Peyer's patch (tissue), 4 donors: ENCODE measurements around the gene ECT2L.

Experiments
- POLR2A ChIP-seq, 2 donors: fragments of 450-650 bp; IDR thresholded peaks; one replicate each; pipeline ENCODE4 v1.5.1; 2017; ENCODE audit warnings: antibody characterized with exemption in 2 of 2, mild to moderate bottlenecking in 2 of 2, moderate library complexity in 2 of 2
- TF ChIP-seq, protein P1 (sequence below), 6 experiments: fragments of 450-650 bp in 4 of 6; fragments of 200-600 bp in 2 of 6; sonication (generic) in 1 of 6; IDR thresholded peaks; one replicate each; pipeline ENCODE4 v1.5.1; 2017 to 2019; ENCODE audit warnings: antibody characterized with exemption in 6 of 6, mild to moderate bottlenecking in 3 of 6, moderate library complexity in 1 of 6

DNA sequence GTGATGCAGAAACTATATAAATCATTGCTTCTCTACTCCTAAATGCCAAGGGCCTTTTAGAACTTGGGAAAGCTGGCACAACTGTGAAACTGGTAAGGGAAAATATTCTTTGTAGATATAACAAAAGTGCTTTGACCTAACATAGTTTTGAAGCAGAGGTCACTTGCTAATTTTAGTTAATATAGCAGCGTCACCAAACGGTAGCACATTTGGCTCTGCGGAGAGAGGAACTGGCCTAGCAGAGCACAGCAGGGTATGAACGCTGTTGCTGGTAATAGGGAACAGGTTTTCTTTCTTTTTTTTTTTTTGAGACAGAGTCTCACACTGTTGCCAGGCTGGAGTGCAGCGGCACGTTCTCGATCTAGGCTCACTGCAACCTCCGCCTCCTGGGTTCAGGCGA, 67.4 kb downstream of the ECT2L start:
- TF ChIP-seq, protein P1, sequence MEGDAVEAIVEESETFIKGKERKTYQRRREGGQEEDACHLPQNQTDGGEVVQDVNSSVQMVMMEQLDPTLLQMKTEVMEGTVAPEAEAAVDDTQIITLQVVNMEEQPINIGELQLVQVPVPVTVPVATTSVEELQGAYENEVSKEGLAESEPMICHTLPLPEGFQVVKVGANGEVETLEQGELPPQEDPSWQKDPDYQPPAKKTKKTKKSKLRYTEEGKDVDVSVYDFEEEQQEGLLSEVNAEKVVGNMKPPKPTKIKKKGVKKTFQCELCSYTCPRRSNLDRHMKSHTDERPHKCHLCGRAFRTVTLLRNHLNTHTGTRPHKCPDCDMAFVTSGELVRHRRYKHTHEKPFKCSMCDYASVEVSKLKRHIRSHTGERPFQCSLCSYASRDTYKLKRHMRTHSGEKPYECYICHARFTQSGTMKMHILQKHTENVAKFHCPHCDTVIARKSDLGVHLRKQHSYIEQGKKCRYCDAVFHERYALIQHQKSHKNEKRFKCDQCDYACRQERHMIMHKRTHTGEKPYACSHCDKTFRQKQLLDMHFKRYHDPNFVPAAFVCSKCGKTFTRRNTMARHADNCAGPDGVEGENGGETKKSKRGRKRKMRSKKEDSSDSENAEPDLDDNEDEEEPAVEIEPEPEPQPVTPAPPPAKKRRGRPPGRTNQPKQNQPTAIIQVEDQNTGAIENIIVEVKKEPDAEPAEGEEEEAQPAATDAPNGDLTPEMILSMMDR (IDR thresholded peaks at IDR 0.05): no peak
- no peak for TF ChIP-seq POLR2A (IDR thresholded peaks at IDR 0.05)
